ENCODE results near the gene IGLL1.
"Not testable (repeated sequence)": the region's sequence is repeated elsewhere in the genome, so short reads cannot be mapped to it uniquely, and the experiment has no call there.

DNA sequence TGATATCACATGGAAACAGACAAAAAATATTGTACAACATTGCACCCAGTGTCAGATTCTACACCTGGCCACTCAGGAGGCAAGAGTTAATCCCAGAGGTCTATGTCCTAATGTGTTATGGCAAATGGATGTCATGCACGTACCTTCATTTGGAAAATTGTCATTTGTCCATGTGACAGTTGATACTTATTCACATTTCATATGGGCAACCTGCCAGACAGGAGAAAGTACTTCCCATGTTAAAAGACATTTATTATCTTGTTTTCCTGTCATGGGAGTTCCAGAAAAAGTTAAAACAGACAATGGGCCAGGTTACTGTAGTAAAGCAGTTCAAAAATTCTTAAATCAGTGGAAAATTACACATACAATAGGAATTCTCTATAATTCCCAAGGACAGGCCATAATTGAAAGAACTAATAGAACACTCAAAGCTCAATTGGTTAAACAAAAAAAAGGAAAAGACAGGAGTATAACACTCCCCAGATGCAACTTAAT lies 36.5 kb downstream of the IGLL1 start:
- not testable (repeated sequence) for TF ChIP-seq POLR2AphosphoS5 (IDR thresholded peaks at IDR 0.05)
- TF ChIP-seq, protein P1, sequence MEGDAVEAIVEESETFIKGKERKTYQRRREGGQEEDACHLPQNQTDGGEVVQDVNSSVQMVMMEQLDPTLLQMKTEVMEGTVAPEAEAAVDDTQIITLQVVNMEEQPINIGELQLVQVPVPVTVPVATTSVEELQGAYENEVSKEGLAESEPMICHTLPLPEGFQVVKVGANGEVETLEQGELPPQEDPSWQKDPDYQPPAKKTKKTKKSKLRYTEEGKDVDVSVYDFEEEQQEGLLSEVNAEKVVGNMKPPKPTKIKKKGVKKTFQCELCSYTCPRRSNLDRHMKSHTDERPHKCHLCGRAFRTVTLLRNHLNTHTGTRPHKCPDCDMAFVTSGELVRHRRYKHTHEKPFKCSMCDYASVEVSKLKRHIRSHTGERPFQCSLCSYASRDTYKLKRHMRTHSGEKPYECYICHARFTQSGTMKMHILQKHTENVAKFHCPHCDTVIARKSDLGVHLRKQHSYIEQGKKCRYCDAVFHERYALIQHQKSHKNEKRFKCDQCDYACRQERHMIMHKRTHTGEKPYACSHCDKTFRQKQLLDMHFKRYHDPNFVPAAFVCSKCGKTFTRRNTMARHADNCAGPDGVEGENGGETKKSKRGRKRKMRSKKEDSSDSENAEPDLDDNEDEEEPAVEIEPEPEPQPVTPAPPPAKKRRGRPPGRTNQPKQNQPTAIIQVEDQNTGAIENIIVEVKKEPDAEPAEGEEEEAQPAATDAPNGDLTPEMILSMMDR (IDR thresholded peaks at IDR 0.05): not testable (repeated sequence)

Data from upper lobe of left lung (tissue), 4 donors.